RWPE2 (cell line): ENCODE results near the gene RFX2.

ENCODE experiments used
- ATAC-seq: fragments of 200-7000 bp; cut with Tn5 transposase; 3 replicates; pipeline ENCODE4 v1.9.1; 2021; ENCODE audit warnings: low read depth
- DNase-seq: peaks from one replicate; pipeline ENCODE4 v3.0.0-alpha.2; 2020; ENCODE audit warnings: low spot score
- H3K27ac ChIP-seq: fragments of 450-650 bp; 2 replicates; pipeline ENCODE4 v1.5.1; 2017; ENCODE audit warnings: mild to moderate bottlenecking; ENCODE audit not compliant: poor library complexity, severe bottlenecking
- H3K27me3 ChIP-seq: fragments of 250-450 bp; sonication (Bioruptor Pico); 2 replicates; pipeline ENCODE4 v1.5.1; 2021; ENCODE audit warnings: mild to moderate bottlenecking, moderate library complexity; ENCODE audit not compliant: insufficient read depth, poor library complexity, severe bottlenecking
- H3K36me3 ChIP-seq: fragments of 250-450 bp; sonication (Bioruptor Pico); 2 replicates; pipeline ENCODE4 v1.5.1; 2020; ENCODE audit warnings: low read depth, mild to moderate bottlenecking, moderate library complexity
- H3K4me1 ChIP-seq: fragments of 250-450 bp; sonication (Bioruptor Pico); 2 replicates; pipeline ENCODE4 v1.5.1; 2021; ENCODE audit warnings: mild to moderate bottlenecking, moderate library complexity; ENCODE audit not compliant: insufficient read depth, poor library complexity, severe bottlenecking
- H3K4me3 ChIP-seq: fragments of 250-450 bp; sonication (Bioruptor Pico); 2 replicates; pipeline ENCODE4 v1.5.1; 2021; ENCODE audit warnings: mild to moderate bottlenecking, moderate library complexity; ENCODE audit not compliant: severe bottlenecking
- H3K9me3 ChIP-seq: fragments of 250-450 bp; sonication (Bioruptor Pico); 2 replicates; pipeline ENCODE4 v1.5.1; 2021; ENCODE audit warnings: mild to moderate bottlenecking, moderate library complexity; ENCODE audit not compliant: severe bottlenecking
- TF ChIP-seq, protein P1 (sequence below): fragments of 450-650 bp; IDR thresholded peaks from one replicate; pipeline ENCODE4 v1.5.1; 2017; ENCODE audit warnings: mild to moderate bottlenecking, moderate library complexity; ENCODE audit not compliant: poor library complexity, severe bottlenecking

Gene RFX2

DNA sequence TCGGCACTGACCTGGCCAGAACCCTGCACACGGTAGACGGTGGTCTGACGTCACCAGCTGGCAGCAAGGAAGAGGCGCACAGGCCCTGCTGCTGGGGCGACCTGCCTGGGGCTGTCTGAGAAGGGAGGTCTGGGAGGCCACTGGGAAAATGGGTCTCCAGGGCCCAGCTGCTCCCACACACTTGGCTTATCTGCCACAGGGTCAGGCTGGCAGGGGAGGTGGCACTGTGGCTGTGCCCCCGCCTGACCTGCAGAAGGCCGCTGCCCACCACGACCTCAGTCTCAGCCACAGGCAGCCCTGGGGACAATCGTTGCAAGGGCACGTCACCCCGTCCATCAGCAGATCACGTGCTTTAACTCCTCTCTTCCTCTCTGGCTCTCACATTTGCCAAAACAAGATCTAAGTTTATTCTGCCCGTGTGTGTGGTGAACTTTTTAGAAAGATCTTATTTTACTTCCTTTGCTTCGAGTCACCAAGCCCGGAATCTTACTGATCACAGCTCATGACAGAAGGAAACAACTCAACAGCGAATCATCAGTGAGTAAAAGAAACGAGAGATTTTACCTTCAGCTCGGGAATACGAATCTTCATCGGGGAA lies 87.1 kb downstream of the RFX2 start:
- H3K27ac ChIP-seq = peak overlapping the region; percentile 40
- ATAC-seq (no peak), DNase-seq (no peak)
- TF ChIP-seq, protein P1, sequence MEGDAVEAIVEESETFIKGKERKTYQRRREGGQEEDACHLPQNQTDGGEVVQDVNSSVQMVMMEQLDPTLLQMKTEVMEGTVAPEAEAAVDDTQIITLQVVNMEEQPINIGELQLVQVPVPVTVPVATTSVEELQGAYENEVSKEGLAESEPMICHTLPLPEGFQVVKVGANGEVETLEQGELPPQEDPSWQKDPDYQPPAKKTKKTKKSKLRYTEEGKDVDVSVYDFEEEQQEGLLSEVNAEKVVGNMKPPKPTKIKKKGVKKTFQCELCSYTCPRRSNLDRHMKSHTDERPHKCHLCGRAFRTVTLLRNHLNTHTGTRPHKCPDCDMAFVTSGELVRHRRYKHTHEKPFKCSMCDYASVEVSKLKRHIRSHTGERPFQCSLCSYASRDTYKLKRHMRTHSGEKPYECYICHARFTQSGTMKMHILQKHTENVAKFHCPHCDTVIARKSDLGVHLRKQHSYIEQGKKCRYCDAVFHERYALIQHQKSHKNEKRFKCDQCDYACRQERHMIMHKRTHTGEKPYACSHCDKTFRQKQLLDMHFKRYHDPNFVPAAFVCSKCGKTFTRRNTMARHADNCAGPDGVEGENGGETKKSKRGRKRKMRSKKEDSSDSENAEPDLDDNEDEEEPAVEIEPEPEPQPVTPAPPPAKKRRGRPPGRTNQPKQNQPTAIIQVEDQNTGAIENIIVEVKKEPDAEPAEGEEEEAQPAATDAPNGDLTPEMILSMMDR = no peak
- H3K36me3 ChIP-seq = peaks cover 19% of the 10 kb centered on the region; the same call in 1 of the 2 replicates
- H3K4me3 ChIP-seq = no peak overlapping the region
- H3K9me3 ChIP-seq = no peaks in the 10 kb centered on the region
- peaks cover 3% of the 10 kb centered on the region for H3K4me1 ChIP-seq
- no peaks in the 10 kb centered on the region for H3K27me3 ChIP-seq

DNA sequence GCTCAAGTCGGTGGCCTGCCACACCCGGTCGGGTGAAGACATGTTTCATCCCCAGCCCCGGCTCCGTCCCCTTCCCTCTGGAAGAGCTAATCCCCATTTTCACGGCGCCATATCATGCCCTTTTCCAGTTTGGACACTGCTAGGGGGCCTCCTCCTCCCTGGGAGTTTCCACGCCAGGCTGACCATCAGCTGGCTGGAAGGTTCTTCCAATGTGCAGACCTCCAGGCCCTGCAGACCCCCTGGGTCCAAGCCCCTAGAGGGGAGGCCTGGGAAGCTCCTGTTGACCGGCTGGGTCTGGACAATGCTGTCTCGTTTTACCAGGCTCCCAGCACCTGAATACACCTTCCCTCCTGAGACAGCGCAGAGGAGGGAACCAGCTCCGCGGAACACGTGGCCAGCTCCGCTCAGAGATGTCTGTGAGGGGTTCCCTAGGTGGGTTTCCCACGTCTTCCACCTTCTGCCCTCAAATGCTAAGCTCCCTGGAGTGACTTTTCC lies 87.7 kb downstream of the RFX2 start:
- TF ChIP-seq, protein P1 = peak; percentile 11
- H3K9me3 ChIP-seq = no peaks in the 10 kb centered on the region
- peak overlapping the region; percentile 40 for H3K27ac ChIP-seq
- no peak overlapping the region for H3K4me3 ChIP-seq
- no peaks in the 10 kb centered on the region for H3K27me3 ChIP-seq
- no peak for DNase-seq
- peaks cover 3% of the 10 kb centered on the region for H3K4me1 ChIP-seq
- peaks cover 17% of the 10 kb centered on the region; the same call in 1 of the 2 replicates for H3K36me3 ChIP-seq
- ATAC-seq = no peak

DNA sequence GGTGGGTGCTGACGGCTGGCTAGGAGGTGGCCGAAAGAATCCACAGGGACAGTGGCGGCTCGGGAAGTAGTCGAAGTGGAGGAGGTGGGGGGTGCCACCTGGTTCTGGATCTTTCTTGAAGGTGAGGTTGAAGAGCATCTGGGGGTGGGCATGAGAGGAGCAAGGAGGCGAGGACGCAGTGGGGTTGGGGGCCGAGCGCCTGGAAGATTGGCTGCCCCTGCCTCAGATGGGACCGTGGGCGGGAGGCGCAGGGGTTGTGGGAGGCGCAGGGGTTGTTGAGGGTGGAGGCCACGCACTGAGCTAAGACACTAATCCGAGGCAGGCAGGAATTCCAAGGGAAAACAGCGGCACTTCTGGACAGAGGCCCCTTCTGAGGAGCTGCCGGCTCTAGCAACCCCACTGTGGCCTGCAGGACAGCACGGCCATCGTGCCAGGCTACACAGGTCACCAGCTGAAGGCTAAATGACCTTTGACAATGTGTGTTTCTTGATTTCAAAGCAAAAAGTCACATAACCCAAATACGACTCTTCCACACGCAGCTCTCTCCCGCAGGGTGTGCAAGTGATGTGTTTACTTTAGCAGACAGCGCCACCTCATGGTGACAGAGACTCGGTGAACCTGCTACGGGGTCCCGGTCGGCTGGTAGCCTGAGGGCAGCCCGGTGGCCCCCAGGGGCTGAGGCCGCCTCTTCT lies 88.3 kb downstream of the RFX2 start:
- Histone ChIP-seq H3K27ac (no peak overlapping the region), H3K9me3 (no peaks in the 10 kb centered on the region), H3K4me1 (peaks cover 3% of the 10 kb centered on the region), H3K4me3 (no peak overlapping the region), H3K27me3 (no peaks in the 10 kb centered on the region), H3K36me3 (peaks cover 12% of the 10 kb centered on the region; the same call in 1 of the 2 replicates)
- no peak for ATAC-seq
- DNase-seq = no peak
- TF ChIP-seq, protein P1 = peak; percentile 31

DNA sequence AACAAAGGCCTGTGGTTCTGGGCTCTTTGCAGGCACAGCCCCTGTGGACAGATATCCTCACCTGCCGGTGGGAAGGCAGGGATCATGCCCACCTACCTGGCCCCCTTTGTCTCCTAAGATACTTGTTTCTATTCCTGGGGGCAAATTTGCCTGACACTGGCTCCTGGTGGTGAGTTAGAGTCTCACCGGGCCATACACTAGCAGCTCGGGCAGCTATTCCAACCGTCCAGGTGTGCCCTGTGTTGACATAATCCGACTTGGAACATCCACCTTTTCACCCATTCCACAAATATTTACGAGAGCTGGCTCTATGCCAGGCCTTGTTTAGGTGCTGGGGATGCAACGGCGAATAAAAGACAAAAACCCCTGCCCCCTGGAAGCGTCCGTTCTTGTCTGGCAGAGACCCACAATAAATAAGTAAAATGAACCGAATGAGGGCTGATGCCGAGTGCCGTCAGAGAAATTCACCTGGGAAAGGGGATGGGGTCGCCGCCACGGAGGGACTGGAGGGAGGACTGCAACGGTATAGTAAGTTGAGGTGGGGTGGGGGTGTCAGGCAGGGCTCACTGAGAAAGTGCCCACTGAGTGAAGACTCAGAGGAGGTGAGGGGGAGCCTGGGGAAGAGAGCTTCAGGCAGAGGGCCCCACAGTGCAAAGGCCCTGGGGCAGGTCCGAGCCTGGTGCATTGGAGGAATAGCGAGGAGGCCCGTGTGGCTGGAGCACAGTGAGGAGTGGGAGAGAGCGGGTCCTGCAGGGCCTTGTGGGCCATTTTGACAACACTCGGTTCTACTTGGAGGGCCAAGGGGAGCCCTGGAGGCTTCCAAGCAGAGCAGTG lies 89.1 kb downstream of the RFX2 start:
- no peak overlapping the region for H3K27ac ChIP-seq
- no peaks in the 10 kb centered on the region for H3K9me3 ChIP-seq
- no peaks in the 10 kb centered on the region for H3K27me3 ChIP-seq
- DNase-seq (no peak), ATAC-seq (0 out of 3 replicates have a peak, but pooled peaks have one; percentile 42)
- TF ChIP-seq, protein P1 = no peak
- H3K4me3 ChIP-seq = no peak overlapping the region
- peaks cover 8% of the 10 kb centered on the region; the same call in 1 of the 2 replicates for H3K36me3 ChIP-seq
- H3K4me1 ChIP-seq = peaks cover 3% of the 10 kb centered on the region
